GM21619 (cell line): ENCODE data around the gene CLK1.

Experiments
- ATAC-seq: cut with Tn5 transposase; IDR thresholded peaks from one replicate; pipeline ENCODE4 v1.9.1; 2021; ENCODE audit not compliant: unreplicated experiment

CLK1 gene

DNA sequence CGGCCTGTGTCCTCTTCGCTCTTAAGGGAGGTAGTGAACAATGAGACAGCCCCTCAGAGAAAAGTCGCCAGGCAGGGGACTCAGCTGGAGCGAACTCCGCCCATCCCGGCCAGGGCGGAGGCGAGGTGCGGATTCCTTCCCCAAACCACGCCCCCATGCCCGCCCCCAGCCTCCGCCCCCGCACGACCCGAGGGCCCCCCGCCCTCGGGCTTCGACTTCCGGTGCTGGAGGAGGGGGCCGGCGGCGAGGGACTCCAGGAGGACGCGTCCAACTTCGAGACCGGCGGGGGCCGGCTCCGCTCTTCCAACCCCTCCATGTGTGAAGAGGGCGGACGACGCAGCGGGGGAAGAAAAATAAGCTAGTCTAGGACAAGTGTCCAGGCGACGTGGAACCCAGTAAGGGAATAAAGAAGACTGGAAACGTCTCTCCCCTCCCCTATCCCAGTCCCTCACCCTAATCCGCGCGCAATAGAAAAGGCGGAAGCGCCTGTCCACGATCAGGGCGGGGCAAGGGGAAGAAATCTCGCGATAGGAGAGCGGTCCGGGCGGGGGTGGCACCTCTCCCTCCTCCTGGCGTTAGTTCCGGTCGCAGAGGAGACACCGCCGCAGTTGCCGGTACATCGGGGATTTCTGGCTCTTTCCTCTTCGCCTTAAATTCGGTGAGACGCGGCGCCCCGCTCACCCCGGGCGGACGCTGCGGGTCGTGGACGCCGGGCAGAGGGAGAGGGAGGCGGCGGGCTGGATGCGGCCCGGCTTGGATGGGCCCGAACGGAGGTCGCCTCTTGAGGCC, 52.9 kb downstream of the CLK1 start, which contains the start of gene BZW1:
TSS of gene BZW1 (plus strand) at position 578 of the 789 bp plus-strand sequence. CDS start 1,308 bp downstream, outside the sequence.
- peak; percentile 73 for ATAC-seq

DNA sequence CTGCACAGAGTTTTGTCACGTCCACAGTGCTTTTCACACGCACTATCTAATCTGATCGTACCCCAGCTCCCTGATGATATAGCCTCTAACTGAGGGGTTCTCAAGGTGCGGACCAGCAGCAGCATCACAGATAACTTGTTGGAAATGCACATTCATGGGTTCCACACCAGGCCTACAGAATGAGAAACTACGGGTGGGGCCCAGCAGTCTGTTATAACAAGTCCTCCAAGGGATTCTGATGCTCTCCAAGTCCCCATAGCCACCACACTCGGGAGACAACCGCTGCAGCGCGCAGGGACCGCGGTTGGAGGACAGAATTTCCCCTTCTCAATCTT, 53.5 kb downstream of the CLK1 start:
- ATAC-seq = no peak

DNA sequence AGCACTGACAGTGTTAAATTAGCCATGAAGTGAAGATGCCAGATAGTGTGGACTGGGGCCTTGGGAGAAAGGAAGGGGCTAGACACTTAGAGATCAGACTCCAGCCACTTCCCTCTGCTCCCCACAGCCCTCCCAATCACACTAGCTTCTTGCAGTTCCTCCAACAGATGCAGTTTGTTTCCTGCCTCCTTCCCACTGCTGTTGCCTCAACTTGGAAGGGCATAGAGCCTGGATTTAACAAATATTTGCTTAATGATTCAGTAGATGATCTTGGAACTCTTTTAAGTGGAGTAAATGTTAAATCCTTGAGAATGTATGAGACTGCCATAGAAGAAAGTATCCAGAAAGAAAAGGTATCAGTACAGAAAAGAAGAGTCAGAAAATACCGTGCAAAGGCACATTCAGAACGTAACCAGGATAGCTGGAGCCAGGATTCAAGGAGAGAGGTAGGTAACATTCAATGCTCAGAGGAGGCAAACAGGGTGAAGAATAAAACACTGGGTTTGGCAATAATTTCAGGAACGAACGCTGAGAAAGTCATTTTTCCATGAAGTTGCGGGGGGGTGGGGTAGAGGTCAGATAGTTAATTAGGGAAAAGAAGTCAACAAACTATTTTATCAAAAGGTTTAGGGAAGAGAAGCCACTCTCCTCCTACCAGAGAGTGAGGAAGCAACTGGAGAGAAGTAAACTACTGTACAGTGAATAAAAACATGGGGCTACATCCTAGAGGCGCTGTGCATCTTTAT, 54.0 kb downstream of the CLK1 start:
- no peak for ATAC-seq

DNA sequence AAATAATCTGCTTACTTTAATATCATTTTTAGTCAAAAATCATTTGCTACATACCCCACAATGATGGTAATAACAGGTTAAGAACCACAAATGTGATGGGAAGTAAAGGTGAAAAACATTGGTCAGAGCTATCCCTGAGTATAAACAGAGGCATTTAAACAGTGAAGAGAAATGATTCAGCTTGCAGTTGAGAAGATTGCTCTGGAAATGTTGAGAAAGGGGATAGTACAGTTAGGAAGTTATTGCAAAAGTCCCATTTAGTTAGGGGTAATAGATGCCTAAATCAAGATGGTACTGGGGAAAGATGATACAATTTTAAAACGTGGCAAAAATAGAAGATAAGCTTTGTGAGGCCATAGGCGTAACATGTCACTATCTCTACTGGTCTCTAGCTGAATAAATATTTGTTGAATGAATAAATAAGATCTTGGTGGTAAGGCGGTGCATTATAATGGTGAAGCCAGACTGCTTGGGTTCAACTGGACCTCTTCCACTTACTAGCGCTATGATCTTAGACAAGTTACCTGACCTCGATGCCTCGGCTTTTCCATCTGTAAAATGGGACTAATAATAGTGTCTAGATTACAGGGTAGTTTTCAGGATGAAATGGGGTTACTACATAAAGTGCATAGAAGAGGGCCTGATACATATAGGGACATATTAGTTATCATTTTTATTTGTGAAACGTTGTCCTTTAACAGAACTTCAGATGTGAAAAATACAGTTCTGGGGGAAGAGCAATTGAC, 54.8 kb downstream of the CLK1 start:
- no peak for ATAC-seq
